ENCODE results near the gene CDHR4.

- TF ChIP-seq EZH2 (IDR thresholded peaks at IDR 0.05; ENCODE audit: low read depth, low read length, severe bottlenecking), result no peak
- no peak for TF ChIP-seq NRF1 (IDR thresholded peaks at IDR 0.05; ENCODE audit: low read depth, low read length)
- TF ChIP-seq FOSL1 (IDR thresholded peaks at IDR 0.05; ENCODE audit: insufficient read depth, low read depth, low read length), result no peak
- TF ChIP-seq BCL11A (IDR thresholded peaks at IDR 0.05; ENCODE audit: low read depth in 2 of 2, low read length in 2 of 2), result no peak
- no peak for TF ChIP-seq POLR2A (IDR thresholded peaks at IDR 0.05; ENCODE audit: control extremely low read depth in 1 of 2, low read depth in 2 of 2, low read length in 2 of 2)
- TF ChIP-seq JUND (IDR thresholded peaks at IDR 0.05; ENCODE audit: low read length), result no peak
- no peak for TF ChIP-seq CTCF (IDR thresholded peaks at IDR 0.05; ENCODE audit: control extremely low read depth in 1 of 3, insufficient read depth in 1 of 3, low read depth in 1 of 3, low read length in 3 of 3)
- TF ChIP-seq, protein P1, sequence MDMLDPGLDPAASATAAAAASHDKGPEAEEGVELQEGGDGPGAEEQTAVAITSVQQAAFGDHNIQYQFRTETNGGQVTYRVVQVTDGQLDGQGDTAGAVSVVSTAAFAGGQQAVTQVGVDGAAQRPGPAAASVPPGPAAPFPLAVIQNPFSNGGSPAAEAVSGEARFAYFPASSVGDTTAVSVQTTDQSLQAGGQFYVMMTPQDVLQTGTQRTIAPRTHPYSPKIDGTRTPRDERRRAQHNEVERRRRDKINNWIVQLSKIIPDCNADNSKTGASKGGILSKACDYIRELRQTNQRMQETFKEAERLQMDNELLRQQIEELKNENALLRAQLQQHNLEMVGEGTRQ (IDR thresholded peaks at IDR 0.05; ENCODE audit: low read length), result no peak
- TF ChIP-seq EP300 (IDR thresholded peaks at IDR 0.05; ENCODE audit: borderline replicate concordance in 1 of 2, low read depth in 2 of 2, low read length in 2 of 2), result no peak
Measured at GRCh38 chr3:49842843-49843517, 43.3 kb upstream of the CDHR4 start.
